GM19351 (cell line): ENCODE results near the gene ARHGEF17.

ENCODE experiments used
- ATAC-seq: cut with Tn5 transposase; IDR thresholded peaks from one replicate; pipeline ENCODE4 v1.9.1; 2021; ENCODE audit warnings: mild to moderate bottlenecking, moderate library complexity; ENCODE audit not compliant: unreplicated experiment

ARHGEF17 gene

GRCh38 chr11:73313652-73314051 is 5.6 kb downstream of the ARHGEF17 start:
- no peak for ATAC-seq

- no peak for ATAC-seq
Measured at GRCh38 chr11:73314117-73314961, 6.3 kb downstream of the ARHGEF17 start.

- ATAC-seq, result no peak
Measured at GRCh38 chr11:73315293-73316020, 7.4 kb downstream of the ARHGEF17 start.

- ATAC-seq, result no peak
Measured at GRCh38 chr11:73316422-73316821, 8.3 kb downstream of the ARHGEF17 start.

- ATAC-seq, result no peak
Measured at GRCh38 chr11:73317373-73317772, 9.3 kb downstream of the ARHGEF17 start.

- no peak for ATAC-seq
Measured at GRCh38 chr11:73317803-73318202, 9.7 kb downstream of the ARHGEF17 start.

GRCh38 chr11:73318501-73319011 is 10.5 kb downstream of the ARHGEF17 start:
- no peak for ATAC-seq

- no peak for ATAC-seq
Measured at GRCh38 chr11:73320763-73321603, 12.9 kb downstream of the ARHGEF17 start.

- ATAC-seq, result no peak
Measured at GRCh38 chr11:73321604-73322381, 13.7 kb downstream of the ARHGEF17 start.

- no peak for ATAC-seq
Measured at GRCh38 chr11:73322382-73323306, 14.6 kb downstream of the ARHGEF17 start.

GRCh38 chr11:73323464-73323863 is 15.4 kb downstream of the ARHGEF17 start:
- ATAC-seq, result no peak

- no peak for ATAC-seq
Measured at GRCh38 chr11:73324116-73324515, 16.0 kb downstream of the ARHGEF17 start.

GRCh38 chr11:73324665-73325035 is 16.6 kb downstream of the ARHGEF17 start:
- ATAC-seq, result peak; percentile 5

- ATAC-seq, result peak; percentile 73
Measured at GRCh38 chr11:73325036-73325981, 17.2 kb downstream of the ARHGEF17 start.

GRCh38 chr11:73326929-73327811 is 19.1 kb downstream of the ARHGEF17 start:
- no peak for ATAC-seq

- no peak for ATAC-seq
Measured at GRCh38 chr11:73327812-73328364, 19.8 kb downstream of the ARHGEF17 start.

- no peak for ATAC-seq
Measured at GRCh38 chr11:73330569-73331093, 22.6 kb downstream of the ARHGEF17 start.
